Nephron (organoid): ENCODE results near the gene EDDM13.
"Not testable (repeated sequence)": the region's sequence is repeated elsewhere in the genome, so short reads cannot be mapped to it uniquely, and the experiment has no call there.

Experiments
- H3K27ac Mint-ChIP-seq, 3 experiments: 2 replicates each; pipeline ENCODE4 v1.8.0; 2020; ENCODE audit warnings: mixed read lengths in 3 of 3, mild to moderate bottlenecking in 2 of 3, moderate library complexity in 1 of 3
- H3K27me3 Mint-ChIP-seq: 2 replicates; pipeline ENCODE4 v1.8.0; 2021; ENCODE audit warnings: low read depth, mild to moderate bottlenecking, moderate library complexity, mixed read lengths
- H3K36me3 Mint-ChIP-seq: 2 replicates; pipeline ENCODE4 v1.8.0; 2020; ENCODE audit warnings: low read depth, mixed read lengths
- H3K4me1 Mint-ChIP-seq: 2 replicates; pipeline ENCODE4 v1.8.0; 2020; ENCODE audit warnings: mixed read lengths
- H3K4me3 Mint-ChIP-seq, 3 experiments: 2 replicates each; pipeline ENCODE4 v1.8.0; 2020; ENCODE audit warnings: mild to moderate bottlenecking in 3 of 3, mixed read lengths in 3 of 3, moderate library complexity in 2 of 3
- H3K9me3 Mint-ChIP-seq: 2 replicates; pipeline ENCODE4 v1.8.0; 2020; ENCODE audit warnings: mixed read lengths
- CTCF ChIP-seq, 3 experiments: fragments of 200-600 bp; sonication (generic); IDR thresholded peaks; one replicate each; pipeline ENCODE4 v1.5.0; 2021; ENCODE audit warnings: antibody characterized with exemption in 3 of 3; ENCODE audit not compliant: unreplicated experiment in 3 of 3

Gene EDDM13

GRCh38 chr19:56272161-56272798, at the start of gene EDDM13:
Gene EDDM13 (plus strand): TSS chr19:56272748. CDS start chr19:56272835, 87 bp downstream.
- Mint-ChIP-seq H3K27me3 (no peaks in the 10 kb centered on the region), H3K9me3 (no peaks in the 10 kb centered on the region), H3K4me3 (no peak within 1 kb of the TSS), H3K4me1 (peaks cover 16% of the 10 kb centered on the region), H3K27ac (peak within 1 kb of the TSS in 2 of 3 experiments; percentile 36 to 58), H3K36me3 (peaks cover 39% of the 10 kb centered on the region)
- no peak for TF ChIP-seq CTCF (IDR thresholded peaks at IDR 0.05; ENCODE audit: unreplicated experiment in 3 of 3)

GRCh38 chr19:56222901-56223300, 49.6 kb upstream of the EDDM13 start:
- H3K36me3 Mint-ChIP-seq = peaks cover 22% of the 10 kb centered on the region
- H3K27me3 Mint-ChIP-seq = peaks cover 5% of the 10 kb centered on the region
- peaks cover 2% of the 10 kb centered on the region for H3K9me3 Mint-ChIP-seq
- no peak overlapping the region for H3K4me3 Mint-ChIP-seq
- no peak for TF ChIP-seq CTCF (IDR thresholded peaks at IDR 0.05; ENCODE audit: unreplicated experiment in 3 of 3)
- H3K27ac Mint-ChIP-seq = no peak overlapping the region
- H3K4me1 Mint-ChIP-seq = no peaks in the 10 kb centered on the region

GRCh38 chr19:56223481-56223880, 49.1 kb upstream of the EDDM13 start:
- no peaks in the 10 kb centered on the region for H3K27me3 Mint-ChIP-seq
- H3K36me3 Mint-ChIP-seq = peaks cover 22% of the 10 kb centered on the region
- no peaks in the 10 kb centered on the region for H3K4me1 Mint-ChIP-seq
- H3K4me3 Mint-ChIP-seq = no peak overlapping the region
- H3K9me3 Mint-ChIP-seq = peaks cover 2% of the 10 kb centered on the region
- no peak for TF ChIP-seq CTCF (IDR thresholded peaks at IDR 0.05; ENCODE audit: unreplicated experiment in 3 of 3)
- H3K27ac Mint-ChIP-seq = no peak overlapping the region

- no peaks in the 10 kb centered on the region for H3K4me1 Mint-ChIP-seq
- no peaks in the 10 kb centered on the region for H3K9me3 Mint-ChIP-seq
- H3K27me3 Mint-ChIP-seq = peaks cover 4% of the 10 kb centered on the region
- no peak overlapping the region for H3K27ac Mint-ChIP-seq
- TF ChIP-seq CTCF (IDR thresholded peaks at IDR 0.05; ENCODE audit: unreplicated experiment in 3 of 3) = no peak
- H3K4me3 Mint-ChIP-seq = no peak overlapping the region
- peaks cover 5% of the 10 kb centered on the region for H3K36me3 Mint-ChIP-seq
These were observed 27.3 kb upstream of the EDDM13 start for GRCh38 chr19:56245121-56245740.

- H3K4me1 Mint-ChIP-seq, H3K4me3 Mint-ChIP-seq, H3K9me3 Mint-ChIP-seq, H3K27ac Mint-ChIP-seq, H3K36me3 Mint-ChIP-seq, H3K27me3 Mint-ChIP-seq: not testable (repeated sequence)
These were observed 26.8 kb upstream of the EDDM13 start for GRCh38 chr19:56245764-56246163.

- peaks cover 12% of the 10 kb centered on the region for H3K36me3 Mint-ChIP-seq
- H3K4me3 Mint-ChIP-seq, H3K4me1 Mint-ChIP-seq, H3K27ac Mint-ChIP-seq, H3K27me3 Mint-ChIP-seq, H3K9me3 Mint-ChIP-seq: not testable (repeated sequence)
These were observed 23.7 kb upstream of the EDDM13 start for GRCh38 chr19:56248736-56249338.
